ENCODE results near the gene KIF13A. TPM values are rescaled to one million over a fixed set of nuclear protein-coding genes. Genes with fewer than 3 reads are reported as not detected.

The KIF13A gene
- total RNA-seq, 1 donor from 2014 or later, result 29.0 TPM

GRCh38 chr6:17972074-17972952, 15.1 kb downstream of the KIF13A start:
- Histone ChIP-seq H3K9ac (no peak overlapping the region), H3K27me3 (no peaks in the 10 kb centered on the region), H3K4me3 (no peak overlapping the region), H2AFZ (replicated peaks) (no peak overlapping the region), H3K4me2 (peak overlapping the region; percentile 51), H3F3A (ENCODE audit: low read depth) (peaks cover 5% of the 10 kb centered on the region), H3K4me1 (peaks cover 18% of the 10 kb centered on the region), H3K27ac (peak overlapping the region; percentile 47), H3K9me3 (ENCODE audit: low read depth) (no peaks in the 10 kb centered on the region), H3K36me3 (no peaks in the 10 kb centered on the region), H3K79me2 (ENCODE audit: low read depth) (peaks cover 67% of the 10 kb centered on the region), H4K20me1 (ENCODE audit: low read depth) (no peaks in the 10 kb centered on the region)
- no peaks in the 10 kb centered on the region for H3K27me3 Mint-ChIP-seq (ENCODE audit: insufficient read depth, low read depth)
- no peak overlapping the region for H3K4me3 Mint-ChIP-seq
- peaks cover 6% of the 10 kb centered on the region for H3K36me3 Mint-ChIP-seq
- DNase-seq (ENCODE audit: low spot score), result no peak
- peaks cover 12% of the 10 kb centered on the region for H3K4me1 Mint-ChIP-seq
- peaks cover 9% of the 10 kb centered on the region for H3K9me3 Mint-ChIP-seq
- TF ChIP-seq CTCF (IDR thresholded peaks at IDR 0.05) (no peak), EZH2 (IDR thresholded peaks at IDR 0.05) (no peak), EZH2phosphoT487 (IDR thresholded peaks at IDR 0.05) (no peak)
- H3K27ac Mint-ChIP-seq, result no peak overlapping the region

- Histone ChIP-seq H3K27ac (no peak overlapping the region), H3F3A (ENCODE audit: low read depth) (peaks cover 5% of the 10 kb centered on the region), H4K20me1 (ENCODE audit: low read depth) (no peaks in the 10 kb centered on the region), H3K4me3 (no peak overlapping the region), H3K9me3 (ENCODE audit: low read depth) (no peaks in the 10 kb centered on the region), H3K79me2 (ENCODE audit: low read depth) (peaks cover 73% of the 10 kb centered on the region), H3K4me2 (no peak overlapping the region), H3K9ac (no peak overlapping the region), H3K36me3 (no peaks in the 10 kb centered on the region), H3K4me1 (peaks cover 18% of the 10 kb centered on the region), H3K27me3 (no peaks in the 10 kb centered on the region), H2AFZ (replicated peaks) (no peak overlapping the region)
- no peak for DNase-seq (ENCODE audit: low spot score)
- peaks cover 3% of the 10 kb centered on the region for H3K36me3 Mint-ChIP-seq
- TF ChIP-seq EZH2 (IDR thresholded peaks at IDR 0.05), result no peak
- TF ChIP-seq EZH2phosphoT487 (IDR thresholded peaks at IDR 0.05), result no peak
- no peak for TF ChIP-seq CTCF (IDR thresholded peaks at IDR 0.05)
- no peak overlapping the region for H3K4me3 Mint-ChIP-seq
- H3K4me1 Mint-ChIP-seq, result peaks cover 12% of the 10 kb centered on the region
- no peak overlapping the region for H3K27ac Mint-ChIP-seq
- H3K9me3 Mint-ChIP-seq, result peaks cover 7% of the 10 kb centered on the region
- no peaks in the 10 kb centered on the region for H3K27me3 Mint-ChIP-seq (ENCODE audit: insufficient read depth, low read depth)
These were observed 16.0 kb downstream of the KIF13A start for GRCh38 chr6:17971128-17972073.

GRCh38 chr6:17968876-17969275, 18.6 kb downstream of the KIF13A start:
- no peak overlapping the region for H2AFZ ChIP-seq (replicated peaks)
- Mint-ChIP-seq H3K4me1 (peaks cover 12% of the 10 kb centered on the region), H3K36me3 (peaks cover 3% of the 10 kb centered on the region), H3K27me3 (ENCODE audit: insufficient read depth, low read depth) (no peaks in the 10 kb centered on the region), H3K9me3 (peaks cover 2% of the 10 kb centered on the region), H3K27ac (no peak overlapping the region), H3K4me3 (no peak overlapping the region)
- H3K9ac ChIP-seq, result no peak overlapping the region
- H3K79me2 ChIP-seq (ENCODE audit: low read depth), result peaks cover 82% of the 10 kb centered on the region
- no peaks in the 10 kb centered on the region for H3K9me3 ChIP-seq (ENCODE audit: low read depth)
- TF ChIP-seq CTCF (IDR thresholded peaks at IDR 0.05) (no peak), EZH2 (IDR thresholded peaks at IDR 0.05) (no peak), EZH2phosphoT487 (IDR thresholded peaks at IDR 0.05) (no peak)
- DNase-seq (ENCODE audit: low spot score), result no peak
- H3K27me3 ChIP-seq, result no peaks in the 10 kb centered on the region
- no peaks in the 10 kb centered on the region for H3K36me3 ChIP-seq
- H3K4me2 ChIP-seq, result no peak overlapping the region
- no peak overlapping the region for H3K27ac ChIP-seq
- peaks cover 5% of the 10 kb centered on the region for H3F3A ChIP-seq (ENCODE audit: low read depth)
- no peaks in the 10 kb centered on the region for H4K20me1 ChIP-seq (ENCODE audit: low read depth)
- H3K4me1 ChIP-seq, result peaks cover 18% of the 10 kb centered on the region
- H3K4me3 ChIP-seq, result no peak overlapping the region
